Measurements from ENCODE around the gene KRT8. TPM values are rescaled to one million over a fixed set of nuclear protein-coding genes. Genes with fewer than 3 reads are reported as not detected.
"Not testable (repeated sequence)": the region's sequence is repeated elsewhere in the genome, so short reads cannot be mapped to it uniquely, and the experiment has no call there.

Gene KRT8
- total RNA-seq, 2 experiments from 2014 or later = 0.26 to 0.41 TPM

DNA sequence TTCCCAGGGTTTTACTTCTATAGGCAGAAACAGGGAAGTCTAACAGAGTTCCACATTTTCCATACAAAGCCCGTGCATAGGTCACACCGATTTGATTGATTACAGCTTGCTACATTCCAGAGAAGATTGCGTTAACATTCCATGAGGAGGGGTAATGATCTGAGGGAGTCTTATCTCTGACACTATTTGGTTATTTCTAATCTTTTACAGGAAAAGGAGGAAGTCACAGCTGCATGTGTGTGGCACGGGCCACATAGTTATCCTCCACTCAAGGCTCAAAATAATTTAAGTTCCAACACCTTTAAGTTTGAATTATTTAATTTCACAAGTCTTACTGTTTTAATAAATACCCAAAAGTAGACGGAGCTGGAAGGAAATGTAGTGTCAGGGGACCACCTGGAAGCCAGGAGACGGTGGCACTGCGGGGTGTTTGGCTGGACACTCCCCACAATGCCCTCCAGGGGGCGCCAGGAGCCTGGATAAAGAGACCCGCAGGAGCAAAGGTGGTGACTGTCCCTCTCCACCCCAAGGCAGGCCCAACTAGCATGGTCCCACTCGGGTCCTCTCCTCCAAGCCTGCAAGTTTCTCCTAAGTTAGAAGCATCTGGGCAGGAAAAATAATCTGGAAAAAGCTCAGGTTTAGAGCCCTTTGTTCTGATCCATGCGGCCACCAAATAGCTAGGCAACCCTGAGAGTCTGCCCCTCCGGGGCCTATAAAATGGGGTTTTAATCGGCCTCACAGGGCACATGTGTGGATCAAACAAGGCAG, 20.2 kb downstream of the KRT8 start:
- no peaks in the 10 kb centered on the region for H3K36me3 Mint-ChIP-seq
- ATAC-seq = peak; percentile 86

DNA sequence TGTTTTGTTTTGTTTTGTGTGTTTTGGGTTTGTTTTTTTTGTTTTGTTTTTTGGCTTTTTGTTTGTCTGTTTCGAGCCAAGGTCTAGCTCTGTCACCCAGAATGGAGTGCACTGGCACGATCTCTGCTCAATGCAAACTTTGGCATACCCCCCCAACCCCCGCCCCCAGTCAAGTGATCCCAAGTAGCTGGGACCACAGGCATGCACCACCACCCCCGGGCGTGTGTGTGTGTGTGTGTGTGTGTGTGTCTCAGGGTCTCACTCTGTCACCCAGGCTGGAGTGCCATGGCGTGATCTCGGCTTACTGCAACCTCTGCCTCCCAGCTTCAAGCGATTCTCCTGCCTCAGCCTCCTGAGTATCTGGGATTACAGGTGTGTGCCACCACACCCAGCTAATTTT, 24.4 kb downstream of the KRT8 start:
- peaks cover 12% of the 10 kb centered on the region for H3K27me3 Mint-ChIP-seq
- not testable (repeated sequence) for DNase-seq; H3K4me1 Mint-ChIP-seq; H3K36me3 Mint-ChIP-seq; H3K27ac Mint-ChIP-seq; ATAC-seq; H3K9me3 Mint-ChIP-seq (ENCODE audit: low read depth); H3K4me3 Mint-ChIP-seq
- CTCF ChIA-PET = interaction anchor here (0.6 to 22.1 kb wide), 45 partner anchors 9 to 902 kb away, joined by 3 to 459 read pairs (median 6); partner anchors contain the start of genes EIF4B, KRT2 and KRT74

More for the DNA sequence above, 20.2 kb downstream of the KRT8 start:
- Mint-ChIP-seq H3K27me3 (peaks cover 14% of the 10 kb centered on the region), H3K4me1 (peaks cover 4% of the 10 kb centered on the region), H3K4me3 (no peak overlapping the region), H3K27ac (no peak overlapping the region), H3K9me3 (ENCODE audit: low read depth) (no peaks in the 10 kb centered on the region)
- CTCF ChIA-PET = interaction anchor here (0.6 to 22.1 kb wide), 55 partner anchors 11 to 730 kb away, joined by 3 to 459 read pairs (median 4); partner anchors contain the start of genes EIF4B, KRT74, KRT8 and SOAT2
- peak; percentile 84 for DNase-seq

DNA sequence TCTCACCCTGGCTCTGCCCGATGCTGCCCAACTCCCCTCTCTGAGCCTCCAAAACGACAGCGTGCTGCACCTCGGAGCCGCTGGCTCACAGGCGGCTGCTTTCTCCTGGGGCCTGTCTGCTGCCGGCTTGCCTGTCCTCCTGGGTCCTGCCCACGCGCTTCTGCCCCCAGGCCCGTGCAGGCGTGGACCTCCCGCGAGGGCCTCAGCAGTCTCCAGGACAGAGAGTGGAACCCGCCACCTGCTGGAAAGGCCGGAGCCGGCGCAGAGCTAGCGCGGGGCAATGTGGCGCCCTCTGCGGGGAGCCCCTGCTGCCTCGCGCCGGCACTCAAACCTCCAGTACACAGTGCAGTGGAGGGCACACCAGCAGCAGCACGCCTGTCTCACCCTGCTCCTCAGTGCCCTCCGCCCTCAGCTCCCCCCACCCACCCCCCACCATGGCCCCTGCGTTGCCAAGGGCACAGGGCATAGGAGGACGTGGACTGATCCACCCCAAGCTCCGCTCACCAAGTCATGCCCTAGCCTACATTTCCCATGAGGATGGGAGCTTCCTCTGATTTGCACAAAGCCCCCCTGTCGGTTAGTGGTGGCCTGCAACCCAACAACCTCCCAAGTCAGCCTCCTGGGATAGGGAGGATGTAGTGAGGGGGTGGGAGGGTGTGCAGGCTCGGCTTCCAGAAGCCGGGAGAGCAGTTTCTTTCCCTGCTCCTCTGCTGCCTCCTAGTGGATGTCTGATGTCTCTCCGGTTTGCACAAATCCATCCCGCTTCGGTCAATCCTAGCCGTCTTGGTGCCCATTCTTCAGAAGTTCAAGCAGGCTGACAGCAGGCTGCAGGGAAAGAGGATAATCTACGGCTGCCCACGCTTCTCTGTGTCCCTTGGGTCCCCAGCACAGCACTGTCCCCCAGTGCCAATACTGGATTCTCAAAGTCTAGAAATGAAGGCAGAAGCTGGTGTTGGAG, 25.2 kb downstream of the KRT8 start:
- Mint-ChIP-seq H3K4me3 (no peak overlapping the region), H3K36me3 (no peaks in the 10 kb centered on the region), H3K4me1 (peaks cover 4% of the 10 kb centered on the region), H3K9me3 (ENCODE audit: low read depth) (no peaks in the 10 kb centered on the region), H3K27me3 (peaks cover 12% of the 10 kb centered on the region), H3K27ac (no peak overlapping the region)
- peak; percentile 78 for DNase-seq
- CTCF ChIA-PET = interaction anchor here (0.6 to 22.1 kb wide), 73 partner anchors 9 to 903 kb away, joined by 3 to 459 read pairs (median 4); partner anchors contain the start of genes EIF4B, KRT2, KRT74 and KRT78
- ATAC-seq = peak; percentile 94

DNA sequence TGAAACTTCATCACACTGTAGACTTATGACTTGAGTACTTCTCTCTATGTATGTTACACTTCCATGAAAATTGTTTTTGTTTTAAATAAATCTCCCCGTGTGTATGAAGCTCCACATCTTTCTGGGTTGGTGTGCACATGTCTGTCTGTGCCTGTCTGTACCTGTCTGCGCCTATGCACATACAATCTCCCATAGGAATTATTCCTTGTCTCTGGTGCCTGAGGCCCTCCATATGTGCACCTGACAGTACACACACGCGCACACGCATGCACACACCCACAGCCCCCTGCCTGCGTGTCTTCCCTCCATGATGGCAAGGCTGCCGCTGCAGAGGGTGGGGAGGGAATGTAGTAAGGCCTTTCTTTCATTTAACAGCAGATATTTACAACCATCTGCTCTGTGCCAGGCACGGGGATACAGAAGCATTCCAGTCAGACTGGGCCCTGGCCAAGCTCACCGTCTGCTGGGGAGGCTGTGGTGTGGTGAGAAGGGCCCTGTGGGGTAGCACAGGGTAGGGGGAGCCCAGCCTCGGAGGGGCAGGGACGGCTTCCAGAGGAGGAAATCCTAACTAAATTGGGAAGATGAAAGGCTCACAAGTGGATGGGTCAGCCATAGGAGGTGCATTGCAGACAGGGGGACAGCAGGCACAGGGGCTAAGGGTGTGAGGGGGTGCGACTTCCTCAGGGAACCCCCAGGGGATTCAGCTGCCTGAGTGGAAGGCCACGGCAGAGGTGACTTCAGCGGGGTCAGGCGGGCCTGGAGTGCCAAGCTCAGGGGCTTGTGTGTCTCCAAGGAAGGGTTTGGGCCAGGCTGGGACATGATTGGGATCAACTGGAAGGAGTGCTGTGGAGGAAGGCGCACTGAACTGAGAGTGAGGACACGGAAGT, 26.1 kb downstream of the KRT8 start:
- no peak for DNase-seq
- Mint-ChIP-seq H3K27ac (no peak overlapping the region), H3K27me3 (peaks cover 12% of the 10 kb centered on the region), H3K36me3 (no peaks in the 10 kb centered on the region), H3K4me1 (peaks cover 9% of the 10 kb centered on the region), H3K4me3 (no peak overlapping the region), H3K9me3 (ENCODE audit: low read depth) (no peaks in the 10 kb centered on the region)
- CTCF ChIA-PET = interaction anchor here (0.6 to 22.1 kb wide), 51 partner anchors 9 to 997 kb away, joined by 3 to 459 read pairs (median 5); partner anchors contain the start of genes EIF4B, KRT2, KRT74 and KRT78
- no peak for ATAC-seq

DNA sequence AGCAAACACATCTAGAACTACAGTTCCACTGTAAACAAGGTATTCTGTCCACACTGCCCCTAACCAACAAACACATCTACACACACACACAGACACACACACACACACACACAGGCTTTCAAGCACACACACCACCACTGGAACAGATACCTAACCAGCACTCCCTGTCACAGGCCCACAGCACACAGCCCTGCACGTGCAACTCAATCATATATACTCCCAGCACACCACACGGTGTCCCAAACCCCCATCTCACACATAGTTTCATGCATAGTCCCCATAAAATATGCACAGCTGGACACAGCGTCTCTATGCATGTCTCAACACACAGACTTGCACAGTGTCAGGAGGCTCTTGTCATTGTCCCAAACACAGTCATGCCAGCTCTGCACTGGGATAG, 27.6 kb downstream of the KRT8 start:
- no peaks in the 10 kb centered on the region for H3K36me3 Mint-ChIP-seq
- H3K4me1 Mint-ChIP-seq = peaks cover 16% of the 10 kb centered on the region
- H3K27me3 Mint-ChIP-seq = peaks cover 18% of the 10 kb centered on the region
- no peaks in the 10 kb centered on the region for H3K9me3 Mint-ChIP-seq (ENCODE audit: low read depth)
- no peak for DNase-seq
- no peak overlapping the region for H3K27ac Mint-ChIP-seq
- ATAC-seq = no peak
- H3K4me3 Mint-ChIP-seq = no peak overlapping the region
- CTCF ChIA-PET = interaction anchor here (5.5 to 22.1 kb wide), 4 partner anchors 7 to 506 kb away, joined by 58 to 459 read pairs (median 274); partner anchors contain the start of gene KRT74

DNA sequence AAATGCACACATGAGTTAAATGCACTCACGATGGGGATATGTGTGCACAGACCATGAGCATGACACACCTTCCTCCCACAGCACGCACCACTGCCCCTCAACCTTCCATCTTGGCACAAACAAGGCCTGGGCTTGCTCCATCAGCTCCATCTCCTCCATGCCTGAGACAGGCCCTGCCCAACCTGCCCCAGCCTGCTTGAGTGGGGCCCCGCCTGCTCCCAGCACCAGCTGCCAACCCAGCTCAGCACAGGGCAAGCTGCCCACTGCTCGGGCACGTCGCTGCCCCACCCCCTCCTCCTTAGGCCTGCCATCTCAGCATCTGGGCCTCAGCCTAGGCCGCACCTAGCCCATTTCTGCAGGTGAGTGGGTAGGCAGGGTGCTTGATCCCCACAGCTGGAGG, 28.5 kb downstream of the KRT8 start:
- Mint-ChIP-seq H3K36me3 (no peaks in the 10 kb centered on the region), H3K27ac (no peak overlapping the region), H3K9me3 (ENCODE audit: low read depth) (no peaks in the 10 kb centered on the region), H3K4me1 (peaks cover 16% of the 10 kb centered on the region), H3K4me3 (no peak overlapping the region), H3K27me3 (peaks cover 16% of the 10 kb centered on the region)
- DNase-seq (no peak), ATAC-seq (no peak)
- CTCF ChIA-PET = interaction anchor here (0.6 to 22.1 kb wide), 4 partner anchors 5 to 503 kb away, joined by 3 to 459 read pairs (median 274); partner anchors contain the start of gene KRT74

DNA sequence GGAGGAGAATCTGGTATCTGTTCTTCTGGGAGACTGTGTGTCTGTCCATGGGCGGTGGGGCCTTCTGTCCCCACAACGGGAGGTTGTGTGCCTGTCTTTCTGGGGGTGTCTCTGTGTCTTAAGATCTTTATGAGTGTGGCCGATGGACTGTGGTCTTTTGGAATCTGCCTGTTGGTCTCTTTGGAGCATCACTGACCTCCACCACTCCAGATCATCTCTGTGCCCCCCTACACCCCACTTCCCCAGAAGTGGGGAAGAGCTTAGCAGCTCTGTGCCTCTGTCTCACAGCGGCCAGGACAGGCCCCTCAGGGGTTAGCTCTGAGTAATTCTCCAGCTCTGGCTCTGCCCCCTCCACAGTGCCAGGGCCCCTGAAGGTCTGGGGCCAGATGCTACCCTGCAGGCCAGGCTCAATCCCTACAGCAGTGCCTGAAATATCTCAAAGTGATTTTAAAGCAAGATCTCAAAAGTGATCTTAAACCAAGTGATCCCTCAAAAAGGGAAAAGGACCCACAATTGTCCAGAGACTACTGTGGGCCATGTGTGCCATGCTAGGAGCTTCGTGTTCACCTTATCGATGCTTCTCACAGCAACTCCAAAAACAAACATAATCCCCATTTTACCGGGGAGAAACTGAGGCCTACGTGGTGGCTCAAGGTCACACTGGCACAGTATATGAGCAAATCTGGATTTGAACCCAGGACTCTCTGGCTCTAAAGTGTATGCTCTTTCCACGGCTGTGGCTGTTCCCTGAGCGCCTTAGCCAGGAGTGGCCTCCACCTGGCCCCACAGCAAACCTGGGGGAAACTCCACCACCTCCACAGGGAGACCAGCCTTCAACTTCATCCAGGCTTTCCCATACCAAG, 30.1 kb downstream of the KRT8 start:
- peaks cover 13% of the 10 kb centered on the region for H3K4me1 Mint-ChIP-seq
- peak overlapping the region; percentile 37 for H3K27ac Mint-ChIP-seq
- H3K36me3 Mint-ChIP-seq = no peaks in the 10 kb centered on the region
- H3K27me3 Mint-ChIP-seq = peaks cover 6% of the 10 kb centered on the region
- H3K9me3 Mint-ChIP-seq (ENCODE audit: low read depth) = no peaks in the 10 kb centered on the region
- peak overlapping the region; percentile 61 for H3K4me3 Mint-ChIP-seq
- CTCF ChIA-PET = interaction anchor here (1.3 to 22.1 kb wide), 4 partner anchors 7 to 503 kb away, joined by 5 to 459 read pairs (median 97); partner anchors contain the start of gene KRT74
- ATAC-seq (no peak), DNase-seq (no peak)

DNA sequence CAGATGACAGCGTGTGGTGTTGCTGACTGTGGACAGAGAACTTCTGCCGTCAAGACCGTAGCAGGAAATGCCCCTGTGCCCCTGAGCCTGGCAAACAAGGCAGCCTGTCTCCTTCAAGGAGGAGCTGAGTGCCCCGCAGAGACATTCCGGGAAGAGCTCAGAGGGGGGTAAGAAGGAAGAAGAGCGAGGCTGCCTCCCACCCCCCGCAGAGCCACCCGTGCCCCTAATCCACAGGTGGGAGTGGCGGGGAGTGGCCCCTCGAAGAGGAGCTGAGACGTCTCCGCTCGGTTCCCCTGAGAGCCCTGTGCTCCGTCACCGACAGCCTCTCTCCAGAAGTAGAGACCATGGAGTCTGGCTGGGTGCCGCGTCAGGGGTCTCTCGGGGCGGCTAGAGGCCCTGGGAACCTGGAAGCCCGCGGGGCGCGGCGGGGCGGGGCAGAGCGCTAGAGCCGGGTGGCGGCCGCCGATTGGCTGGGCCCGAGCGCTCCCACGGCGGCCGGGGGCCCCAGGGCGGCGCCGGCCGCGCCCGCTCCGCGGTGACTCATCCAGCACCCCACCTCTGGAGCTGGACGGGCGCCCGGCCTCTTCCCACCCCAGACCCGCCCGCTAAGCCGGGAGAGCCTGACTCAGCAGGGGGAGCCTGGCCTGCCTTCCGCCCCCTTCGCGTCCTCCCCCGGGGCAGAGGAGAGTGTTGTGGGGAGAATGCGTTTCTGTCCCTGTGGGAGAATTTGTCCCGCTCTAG, 30.9 kb downstream of the KRT8 start:
- Mint-ChIP-seq H3K27ac (peak overlapping the region; percentile 37), H3K36me3 (no peaks in the 10 kb centered on the region), H3K4me3 (peak overlapping the region; percentile 61), H3K27me3 (peaks cover 6% of the 10 kb centered on the region), H3K4me1 (peaks cover 13% of the 10 kb centered on the region), H3K9me3 (ENCODE audit: low read depth) (no peaks in the 10 kb centered on the region)
- DNase-seq (peak; percentile 69), ATAC-seq (peak; percentile 92)
- CTCF ChIA-PET = interaction anchor here (1.3 to 22.1 kb wide), 5 partner anchors 8 to 502 kb away, joined by 4 to 459 read pairs (median 12); partner anchors contain the start of gene KRT74

DNA sequence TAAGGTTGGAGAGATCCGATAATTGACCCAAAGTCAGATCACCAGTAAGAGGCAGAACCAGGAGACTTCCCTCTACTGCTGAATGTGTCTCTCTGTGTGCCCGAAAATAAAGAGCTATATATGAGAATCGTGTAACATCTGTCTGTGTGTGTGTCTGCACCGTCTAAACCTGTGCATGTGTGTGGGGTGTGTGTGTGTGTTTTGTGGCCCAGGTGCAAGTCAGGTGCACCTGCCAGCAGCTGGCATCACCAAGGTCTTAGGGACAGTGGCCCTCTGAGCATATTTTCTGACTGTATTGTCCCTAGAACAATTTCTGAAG, 31.4 kb downstream of the KRT8 start:
- Mint-ChIP-seq H3K36me3 (no peaks in the 10 kb centered on the region), H3K27ac (peak overlapping the region; percentile 4), H3K4me3 (peak overlapping the region; percentile 55), H3K4me1 (peaks cover 13% of the 10 kb centered on the region), H3K27me3 (peaks cover 6% of the 10 kb centered on the region), H3K9me3 (ENCODE audit: low read depth) (no peaks in the 10 kb centered on the region)
- no peak for ATAC-seq
- CTCF ChIA-PET = interaction anchor here (0.9 to 22.1 kb wide), 6 partner anchors 8 to 502 kb away, joined by 3 to 459 read pairs (median 12); partner anchors contain the start of gene KRT74
- DNase-seq = no peak

DNA sequence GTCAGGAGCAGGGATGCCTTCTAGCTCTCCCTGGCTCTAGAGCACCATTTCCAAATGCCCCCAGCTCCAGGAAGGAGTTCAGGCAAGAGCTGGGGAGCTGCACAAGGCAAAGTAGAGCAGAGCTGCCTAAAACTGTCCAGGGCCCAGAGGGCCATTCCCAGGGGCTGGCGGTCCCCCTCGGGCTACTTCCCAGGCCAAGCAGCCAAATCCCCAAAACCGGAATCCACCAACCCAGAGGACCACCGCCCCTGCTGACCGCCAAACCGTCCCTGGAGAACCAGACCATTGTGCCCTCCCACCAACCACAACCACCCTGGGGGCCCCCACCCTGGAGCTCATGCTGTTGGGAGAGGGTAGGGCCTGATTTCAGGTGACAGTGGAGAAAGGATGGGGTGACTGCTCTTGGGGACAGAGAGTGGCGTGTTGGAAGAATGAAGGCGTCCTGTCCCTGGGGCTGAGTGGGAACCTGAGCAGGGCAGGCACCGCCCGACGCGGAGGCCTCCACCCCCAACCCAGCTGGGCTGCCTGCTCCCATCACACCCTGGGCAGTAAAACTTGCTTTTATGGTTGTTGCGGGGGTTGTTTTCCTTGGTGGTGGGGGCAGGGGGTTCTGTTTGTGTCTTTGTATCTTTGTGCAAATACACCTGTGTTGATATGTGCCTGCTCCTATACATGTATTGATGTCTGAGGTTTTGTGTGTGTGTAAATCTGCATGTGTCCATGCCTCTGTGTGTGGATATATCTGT, 32.1 kb downstream of the KRT8 start:
- H3K36me3 Mint-ChIP-seq = no peaks in the 10 kb centered on the region
- peak overlapping the region; percentile 55 for H3K4me3 Mint-ChIP-seq
- DNase-seq (no peak), ATAC-seq (no peak)
- H3K27ac Mint-ChIP-seq = no peak overlapping the region
- H3K27me3 Mint-ChIP-seq = peaks cover 6% of the 10 kb centered on the region
- peaks cover 13% of the 10 kb centered on the region for H3K4me1 Mint-ChIP-seq
- H3K9me3 Mint-ChIP-seq (ENCODE audit: low read depth) = no peaks in the 10 kb centered on the region
- CTCF ChIA-PET = interaction anchor here (0.6 to 22.1 kb wide), 7 partner anchors 7 to 501 kb away, joined by 3 to 459 read pairs (median 11); partner anchors contain the start of gene KRT74
